ENCODE results near the gene AFF2.

GRCh38 chrX:148573119-148573518, 72.7 kb downstream of the AFF2 start:
- no peak for TF ChIP-seq POLR2A (IDR thresholded peaks at IDR 0.05)
- no peak for TF ChIP-seq CTCF (IDR thresholded peaks at IDR 0.05)

Data from esophagus squamous epithelium (tissue), 4 donors.